ENCODE data around the gene LCE7A.

GRCh38 chr1:152859696-152860095 lies at the start of gene LCE7A:
- TF ChIP-seq POLR2AphosphoS5 (IDR thresholded peaks at IDR 0.05; ENCODE audit: low read depth, low read length) (no peak), REST (IDR thresholded peaks at IDR 0.05; ENCODE audit: insufficient read depth in 1 of 2, low read depth in 2 of 2, low read length in 2 of 2) (no peak)
